Ovary (tissue), 3 donors: Measurements from ENCODE around the gene SMU1.

ENCODE experiments used
- EP300 ChIP-seq: sonication (generic); formaldehyde crosslinking; IDR thresholded peaks from one replicate; pipeline ENCODE4 v1.6.1; 2017; ENCODE audit warnings: antibody characterized with exemption
- TF ChIP-seq, protein P1 (sequence below), 3 donors: fragments of 450-650 bp in 2 of 3; fragments of 200-600 bp in 1 of 3; IDR thresholded peaks; one replicate each; pipeline versions ENCODE4 v1.5.1 to v1.8.0; 2016 to 2022; ENCODE audit warnings: antibody characterized with exemption in 3 of 3, mild to moderate bottlenecking in 1 of 3
- donor health status: DM: no; HTN: no; CAD: no.

DNA sequence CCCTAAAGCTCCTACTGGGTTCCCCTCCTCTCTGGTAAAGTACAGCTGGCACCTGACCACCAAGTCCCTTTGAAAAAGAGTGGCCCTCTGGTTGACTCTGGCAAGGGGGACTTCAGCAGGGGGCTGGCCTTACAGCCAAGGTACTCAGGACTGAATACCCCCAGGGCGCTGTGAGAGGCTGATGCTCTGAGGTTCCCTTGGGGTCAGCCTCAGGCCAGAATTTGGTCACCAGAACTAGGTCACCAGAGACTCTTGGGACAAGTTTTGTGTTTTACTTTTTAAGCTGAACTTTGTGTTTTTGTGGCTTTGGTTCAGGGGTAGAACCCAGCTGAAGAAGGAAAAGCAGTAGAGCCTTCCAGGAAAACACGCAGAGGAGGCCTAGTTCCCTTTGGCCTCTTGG lies 23.3 kb upstream of the SMU1 start:
- TF ChIP-seq EP300, result no peak
- TF ChIP-seq, protein P1, sequence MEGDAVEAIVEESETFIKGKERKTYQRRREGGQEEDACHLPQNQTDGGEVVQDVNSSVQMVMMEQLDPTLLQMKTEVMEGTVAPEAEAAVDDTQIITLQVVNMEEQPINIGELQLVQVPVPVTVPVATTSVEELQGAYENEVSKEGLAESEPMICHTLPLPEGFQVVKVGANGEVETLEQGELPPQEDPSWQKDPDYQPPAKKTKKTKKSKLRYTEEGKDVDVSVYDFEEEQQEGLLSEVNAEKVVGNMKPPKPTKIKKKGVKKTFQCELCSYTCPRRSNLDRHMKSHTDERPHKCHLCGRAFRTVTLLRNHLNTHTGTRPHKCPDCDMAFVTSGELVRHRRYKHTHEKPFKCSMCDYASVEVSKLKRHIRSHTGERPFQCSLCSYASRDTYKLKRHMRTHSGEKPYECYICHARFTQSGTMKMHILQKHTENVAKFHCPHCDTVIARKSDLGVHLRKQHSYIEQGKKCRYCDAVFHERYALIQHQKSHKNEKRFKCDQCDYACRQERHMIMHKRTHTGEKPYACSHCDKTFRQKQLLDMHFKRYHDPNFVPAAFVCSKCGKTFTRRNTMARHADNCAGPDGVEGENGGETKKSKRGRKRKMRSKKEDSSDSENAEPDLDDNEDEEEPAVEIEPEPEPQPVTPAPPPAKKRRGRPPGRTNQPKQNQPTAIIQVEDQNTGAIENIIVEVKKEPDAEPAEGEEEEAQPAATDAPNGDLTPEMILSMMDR (IDR thresholded peaks at IDR 0.05), result no peak
